SK-N-SH treated with all-trans-retinoic acid at 6 μM for 48 hours (cell line): ENCODE measurements around the gene PLP2.
"Not testable (repeated sequence)": the region's sequence is repeated elsewhere in the genome, so short reads cannot be mapped to it uniquely, and the experiment has no call there.

Experiments used
- ATAC-seq: fragments of 200-7000 bp; cut with Tn5 transposase; 3 replicates; pipeline ENCODE4 v1.9.1; 2020; ENCODE audit warnings: mild to moderate bottlenecking, moderate library complexity
- BACH2 ChIP-seq: fragments of 250-450 bp; sonication (Bioruptor Pico); IDR thresholded peaks from 2 replicates; pipeline ENCODE4 v1.9.0; 2021; ENCODE audit warnings: mild to moderate bottlenecking, borderline replicate concordance
- CSDC2 ChIP-seq: fragments of 250-450 bp; sonication (Bioruptor Pico); IDR thresholded peaks from 2 replicates; pipeline ENCODE4 v1.5.0; 2020; ENCODE audit warnings: mild to moderate bottlenecking, moderate library complexity
- CSRNP3 ChIP-seq: fragments of 250-450 bp; sonication (Bioruptor Pico); IDR thresholded peaks from 2 replicates; pipeline ENCODE4 v1.5.1; 2021; ENCODE audit warnings: mild to moderate bottlenecking, moderate library complexity
- ESRRG ChIP-seq: fragments of 250-450 bp; sonication (Bioruptor Pico); IDR thresholded peaks from 2 replicates; pipeline ENCODE4 v1.6.1; 2021; ENCODE audit warnings: mild to moderate bottlenecking
- GLIS3 ChIP-seq: fragments of 250-450 bp; sonication (Bioruptor Pico); IDR thresholded peaks from 2 replicates; pipeline ENCODE4 v1.5.0; 2020; ENCODE audit warnings: mild to moderate bottlenecking, moderate library complexity
- ISL1 ChIP-seq: fragments of 250-450 bp; sonication (Bioruptor Pico); IDR thresholded peaks from 2 replicates; pipeline ENCODE4 v2.1.2; 2022; ENCODE audit warnings: mild to moderate bottlenecking, moderate library complexity
- PATZ1 ChIP-seq: fragments of 250-450 bp; sonication (Bioruptor Pico); IDR thresholded peaks from 2 replicates; pipeline ENCODE4 v1.8.0; 2020; ENCODE audit warnings: mild to moderate bottlenecking, moderate library complexity, borderline replicate concordance
- POU6F1 ChIP-seq: fragments of 250-450 bp; sonication (Bioruptor Pico); IDR thresholded peaks from 2 replicates; pipeline ENCODE4 v1.8.0; 2021; ENCODE audit warnings: low read depth, mild to moderate bottlenecking, moderate library complexity, borderline replicate concordance
- RARB ChIP-seq: fragments of 250-450 bp; sonication (Bioruptor Pico); IDR thresholded peaks from 2 replicates; pipeline ENCODE4 v1.8.0; 2021; ENCODE audit warnings: mild to moderate bottlenecking, moderate library complexity
- SNAI2 ChIP-seq: fragments of 250-450 bp; sonication (Bioruptor Pico); IDR thresholded peaks from 2 replicates; pipeline ENCODE4 v1.5.0; 2020; ENCODE audit warnings: mild to moderate bottlenecking, moderate library complexity
- TOX ChIP-seq: fragments of 250-450 bp; sonication (Bioruptor Pico); IDR thresholded peaks from 2 replicates; pipeline ENCODE4 v1.8.0; 2021; ENCODE audit warnings: mild to moderate bottlenecking, moderate library complexity, borderline replicate concordance
- ZC3H10 ChIP-seq: fragments of 250-450 bp; sonication (Bioruptor Pico); IDR thresholded peaks from 2 replicates; pipeline ENCODE4 v1.5.1; 2021; ENCODE audit warnings: mild to moderate bottlenecking, moderate library complexity
- ZFP3 ChIP-seq: fragments of 250-450 bp; sonication (Bioruptor Pico); IDR thresholded peaks from 2 replicates; pipeline ENCODE4 v1.5.0; 2020; ENCODE audit warnings: mild to moderate bottlenecking, moderate library complexity
- ZFP30 ChIP-seq: fragments of 450-650 bp; formaldehyde crosslinking; IDR thresholded peaks from 2 replicates; pipeline ENCODE4 v1.5.0; 2022; ENCODE audit warnings: mild to moderate bottlenecking, moderate library complexity
- ZNF565 ChIP-seq: fragments of 450-650 bp; formaldehyde crosslinking; conservative IDR thresholded peaks from 2 replicates; pipeline ENCODE4 v1.5.0; 2020; ENCODE audit warnings: low read depth, mild to moderate bottlenecking, moderate library complexity
- ZNF70 ChIP-seq: fragments of 450-650 bp; formaldehyde crosslinking; IDR thresholded peaks from 2 replicates; pipeline ENCODE4 v1.5.0; 2020; ENCODE audit warnings: mild to moderate bottlenecking, moderate library complexity
- ZNF8 ChIP-seq: fragments of 450-650 bp; formaldehyde crosslinking; IDR thresholded peaks from 2 replicates; pipeline ENCODE4 v1.5.0; 2020; ENCODE audit warnings: mild to moderate bottlenecking, moderate library complexity

Gene PLP2

GRCh38 chrX:49139713-49140112 is 32.0 kb upstream of the PLP2 start (continued):
- no peak for TF ChIP-seq PATZ1
- no peak for TF ChIP-seq ZNF565 (CRISPR knock-in tag)

- not testable (repeated sequence) for ATAC-seq
These were observed 29.4 kb upstream of the PLP2 start for GRCh38 chrX:49142264-49142663.

- not testable (repeated sequence) for ATAC-seq
These were observed 28.5 kb upstream of the PLP2 start for GRCh38 chrX:49143154-49143553.

- TF ChIP-seq ZNF565 (CRISPR knock-in tag), result no peak
- no peak for TF ChIP-seq ZNF70 (CRISPR knock-in tag)
- no peak for TF ChIP-seq CSDC2
- no peak for TF ChIP-seq POU6F1
- no peak for TF ChIP-seq RARB (CRISPR knock-in tag)
- TF ChIP-seq CSRNP3 (CRISPR knock-in tag), result no peak
- TF ChIP-seq ZFP30, result no peak
- TF ChIP-seq ZNF8 (CRISPR knock-in tag), result no peak
- no peak for TF ChIP-seq ESRRG
- no peak for TF ChIP-seq TOX (CRISPR knock-in tag)
- no peak for TF ChIP-seq SNAI2 (CRISPR knock-in tag)
- no peak for TF ChIP-seq ZFP3
- no peak for TF ChIP-seq ZC3H10 (CRISPR knock-in tag)
- no peak for TF ChIP-seq PATZ1
- TF ChIP-seq GLIS3 (CRISPR knock-in tag), result no peak
- ATAC-seq, result no peak
These were observed 24.4 kb upstream of the PLP2 start for GRCh38 chrX:49147282-49147681.

- no peak for ATAC-seq
- TF ChIP-seq TOX (CRISPR knock-in tag), result no peak
- no peak for TF ChIP-seq ISL1 (CRISPR knock-in tag)
- TF ChIP-seq ZFP3, result no peak
- no peak for TF ChIP-seq ESRRG
- no peak for TF ChIP-seq BACH2 (CRISPR knock-in tag)
- no peak for TF ChIP-seq ZNF565 (CRISPR knock-in tag)
- TF ChIP-seq GLIS3 (CRISPR knock-in tag), result no peak
- TF ChIP-seq ZNF8 (CRISPR knock-in tag), result no peak
- TF ChIP-seq SNAI2 (CRISPR knock-in tag), result no peak
- TF ChIP-seq ZFP30, result no peak
These were observed 23.8 kb upstream of the PLP2 start for GRCh38 chrX:49147936-49148335.

GRCh38 chrX:49148390-49149100 is 23.2 kb upstream of the PLP2 start:
- not testable (repeated sequence) for ATAC-seq

- not testable (repeated sequence) for ATAC-seq
These were observed 22.4 kb upstream of the PLP2 start for GRCh38 chrX:49149291-49149690.
